ENCODE results near the gene NR2F2.

Gene NR2F2

GRCh38 chr15:96330450-96331143, at the start of gene NR2F2:
Gene NR2F2 (plus strand): TSS chr15:96330700. CDS start chr15:96332106, 1,406 bp downstream.
- no peak for DNase-seq

GRCh38 chr15:96285305-96285704, 45.2 kb upstream of the NR2F2 start:
- no peak for DNase-seq

- no peak for DNase-seq
Observed at GRCh38 chr15:96285729-96286254, 44.7 kb upstream of the NR2F2 start.

- no peak for DNase-seq
Observed at GRCh38 chr15:96290679-96291078, 39.8 kb upstream of the NR2F2 start.

- no peak for DNase-seq
Observed at GRCh38 chr15:96292635-96293034, 37.9 kb upstream of the NR2F2 start.

GRCh38 chr15:96293441-96293840, 37.1 kb upstream of the NR2F2 start:
- DNase-seq, result no peak

- DNase-seq, result no peak
Observed at GRCh38 chr15:96294766-96295165, 35.7 kb upstream of the NR2F2 start.

GRCh38 chr15:96296264-96296663, 34.2 kb upstream of the NR2F2 start:
- DNase-seq, result no peak

- no peak for DNase-seq
Observed at GRCh38 chr15:96297783-96298182, 32.7 kb upstream of the NR2F2 start.

GRCh38 chr15:96298217-96298616, 32.3 kb upstream of the NR2F2 start:
- no peak for DNase-seq

GRCh38 chr15:96300836-96301235, 29.7 kb upstream of the NR2F2 start:
- no peak for DNase-seq

- no peak for DNase-seq
Observed at GRCh38 chr15:96303503-96304056, 26.9 kb upstream of the NR2F2 start.

- DNase-seq, result no peak
Observed at GRCh38 chr15:96304839-96305238, 25.7 kb upstream of the NR2F2 start.

- no peak for DNase-seq
Observed at GRCh38 chr15:96306321-96306720, 24.2 kb upstream of the NR2F2 start.

- DNase-seq, result no peak
Observed at GRCh38 chr15:96307856-96308394, 22.6 kb upstream of the NR2F2 start.

- DNase-seq, result no peak
Observed at GRCh38 chr15:96309143-96309660, 21.3 kb upstream of the NR2F2 start.

GRCh38 chr15:96311256-96311955, 19.1 kb upstream of the NR2F2 start:
- DNase-seq, result no peak

GRCh38 chr15:96311956-96312294, 18.6 kb upstream of the NR2F2 start:
- DNase-seq, result no peak

GRCh38 chr15:96312641-96313335, 17.7 kb upstream of the NR2F2 start:
- no peak for DNase-seq

- no peak for DNase-seq
Observed at GRCh38 chr15:96314518-96314917, 16.0 kb upstream of the NR2F2 start.

GRCh38 chr15:96314963-96315362, 15.5 kb upstream of the NR2F2 start:
- no peak for DNase-seq

- DNase-seq, result no peak
Observed at GRCh38 chr15:96316953-96317629, 13.4 kb upstream of the NR2F2 start.

Measured in AML-193 (cell line).